GM12878 (cell line): ENCODE measurements around the gene PRDM1. TPM values are rescaled to one million over a fixed set of nuclear protein-coding genes. Genes with fewer than 3 reads are reported as not detected.

Source experiments
- REST ChIP-seq: IDR thresholded peaks from 2 replicates; pipeline ENCODE4 v1.6.1; 2012; ENCODE audit warnings: mild to moderate bottlenecking, low read depth, low read length
- ZBTB4 ChIP-seq: fragments of 450-650 bp; formaldehyde crosslinking; IDR thresholded peaks from 2 replicates; pipeline ENCODE4 v1.4.0; 2022; ENCODE audit warnings: mild to moderate bottlenecking, moderate library complexity
- polyA plus RNA-seq, 11 experiments: library from polyadenylated mRNA; depleted of rRNA in 4 of 11; unstranded in 6 of 11; stranded (reverse) in 5 of 11; fragments of >200 nt; fragmentation: Nextera tagmentation in 4 of 11; fragmentation: Illumina TruSeq in 1 of 11; extraction: Ambion mirVana in 4 of 11; extraction: Trizol in 1 of 11; gene quantifications; 1 replicate in 1 of 11; 2 replicates in 10 of 11; pipeline versions ENCODE4 v1.2.1 to v1.2.3, GENCODE V29; 2011 to 2016; ENCODE audit warnings: inconsistent platforms in 2 of 11, missing spikeins in 2 of 11, low read depth in 1 of 11
- total RNA-seq, 4 experiments: library from RNA; depleted of rRNA in 3 of 4; stranded (reverse); fragments of >200 nt in 3 of 4; fragmentation: Illumina TruSeq in 1 of 4; extraction: Trizol in 1 of 4; gene quantifications; 2 replicates each; pipeline versions ENCODE4 v1.2.1 to v1.2.3, GENCODE V29; 2013 to 2021

Gene PRDM1
- total and polyA plus RNA-seq, 10 of the 15 experiments (the other 5 are each of a cell fraction or from before 2014, with no cell fraction given), result 1.9 to 15.8 (median 4.1) TPM

DNA sequence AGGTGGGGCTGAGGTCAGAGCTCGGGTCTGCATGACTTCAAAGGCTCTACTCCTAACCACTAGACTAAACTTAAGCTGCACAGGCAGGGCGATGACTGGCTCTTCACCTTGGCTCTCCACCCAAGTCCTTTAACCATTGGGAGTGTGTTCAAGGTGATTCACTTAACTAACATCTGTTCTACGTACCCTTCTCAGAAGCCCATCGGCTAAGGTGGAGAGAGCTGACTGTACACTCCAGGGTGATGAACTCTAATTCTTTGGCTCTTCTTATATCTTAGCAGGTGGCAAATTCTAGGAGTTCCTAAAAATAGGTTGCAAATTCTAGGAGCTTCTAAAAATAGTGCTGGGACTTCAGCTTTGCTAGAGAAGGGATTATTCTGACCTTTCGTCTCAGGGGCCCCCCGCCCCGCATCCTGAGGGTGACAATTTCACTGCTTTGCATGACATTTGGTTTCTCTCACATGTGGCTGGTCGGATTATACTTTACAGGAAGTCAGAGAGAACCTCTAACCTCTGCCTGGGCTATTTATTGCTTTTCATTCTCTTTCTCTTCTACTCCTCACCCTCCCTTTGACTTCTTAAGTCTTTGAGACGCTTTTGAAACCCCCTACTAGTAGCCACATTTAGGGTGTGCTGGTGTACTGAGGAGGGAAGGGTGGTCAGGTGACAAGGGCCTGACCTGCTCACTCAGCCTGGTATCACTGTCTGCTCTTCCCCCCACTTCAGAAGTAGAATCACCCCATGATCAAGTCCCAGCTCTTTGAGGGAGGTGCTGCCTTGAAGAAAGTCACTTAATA lies 55.5 kb downstream of the PRDM1 start (continued):
- no peak for TF ChIP-seq ZBTB4 (CRISPR knock-in tag)
- TF ChIP-seq REST, result no peak
